ENCODE data around the gene TTC27. TPM values are rescaled to one million over a fixed set of nuclear protein-coding genes. Genes with fewer than 3 reads are reported as not detected.

The TTC27 gene
- total RNA-seq, 1 donor from 2014 or later: 118 TPM

GRCh38 chr2:32780961-32781360 is 153.1 kb downstream of the TTC27 start:
- Histone ChIP-seq H3K9me3 (peaks cover 0 to 10% of the 10 kb centered on the region in 2 donors), H3K27me3 (no peaks in the 10 kb centered on the region), H3K36me3 (peaks cover 7 to 37% of the 10 kb centered on the region in 2 donors), H3K4me1 (no peaks in the 10 kb centered on the region), H3K27ac (no peak overlapping the region), H3K4me3 (no peak overlapping the region)
- no peak for TF ChIP-seq CTCF (IDR thresholded peaks at IDR 0.05)
- intact Hi-C loops (cut with DNase I): no loop called here
- DNase-seq (ENCODE audit: low spot score in 2 of 2): no peak

GRCh38 chr2:32783469-32783868 is 155.6 kb downstream of the TTC27 start:
- Histone ChIP-seq H3K36me3 (peaks cover 7 to 37% of the 10 kb centered on the region in 2 donors), H3K9me3 (peaks cover 0 to 10% of the 10 kb centered on the region in 2 donors), H3K27ac (no peak overlapping the region), H3K4me3 (no peak overlapping the region), H3K27me3 (no peaks in the 10 kb centered on the region), H3K4me1 (no peaks in the 10 kb centered on the region)
- no peak for DNase-seq (ENCODE audit: low spot score in 2 of 2)
- intact Hi-C loops (cut with DNase I): no loop called here
- TF ChIP-seq CTCF (IDR thresholded peaks at IDR 0.05): no peak

- peaks cover 7 to 34% of the 10 kb centered on the region in 2 donors for H3K36me3 ChIP-seq
- TF ChIP-seq CTCF (IDR thresholded peaks at IDR 0.05): no peak
- no peaks in the 10 kb centered on the region for H3K27me3 ChIP-seq
- DNase-seq (ENCODE audit: low spot score in 2 of 2): no peak
- H3K9me3 ChIP-seq: peaks cover 0 to 10% of the 10 kb centered on the region in 2 donors
- no peak overlapping the region for H3K27ac ChIP-seq
- no peak overlapping the region for H3K4me3 ChIP-seq
- intact Hi-C loops (cut with DNase I): no loop called here
- no peaks in the 10 kb centered on the region for H3K4me1 ChIP-seq
Measured at GRCh38 chr2:32783933-32784332, 156.1 kb downstream of the TTC27 start.

- no peak overlapping the region for H3K4me3 ChIP-seq
- no peak for DNase-seq (ENCODE audit: low spot score in 2 of 2)
- no peaks in the 10 kb centered on the region for H3K9me3 ChIP-seq
- intact Hi-C loops (cut with DNase I): no loop called here
- peaks cover 4 to 9% of the 10 kb centered on the region in 2 donors for H3K36me3 ChIP-seq
- no peak overlapping the region for H3K27ac ChIP-seq
- no peak for TF ChIP-seq CTCF (IDR thresholded peaks at IDR 0.05)
- H3K4me1 ChIP-seq: no peaks in the 10 kb centered on the region
- H3K27me3 ChIP-seq: no peaks in the 10 kb centered on the region
Measured at GRCh38 chr2:32787207-32787606, 159.4 kb downstream of the TTC27 start.

GRCh38 chr2:32788114-32788513 is 160.3 kb downstream of the TTC27 start:
- no peak for TF ChIP-seq CTCF (IDR thresholded peaks at IDR 0.05)
- Histone ChIP-seq H3K9me3 (no peaks in the 10 kb centered on the region), H3K4me1 (no peaks in the 10 kb centered on the region), H3K4me3 (no peak overlapping the region), H3K36me3 (peaks cover under 1 to 5% of the 10 kb centered on the region in 2 donors), H3K27ac (no peak overlapping the region), H3K27me3 (no peaks in the 10 kb centered on the region)
- no peak for DNase-seq (ENCODE audit: low spot score in 2 of 2)
- intact Hi-C loops (cut with DNase I): no loop called here

- Histone ChIP-seq H3K36me3 (no peaks in the 10 kb centered on the region), H3K4me1 (no peaks in the 10 kb centered on the region), H3K9me3 (no peaks in the 10 kb centered on the region), H3K4me3 (no peak overlapping the region), H3K27me3 (no peaks in the 10 kb centered on the region), H3K27ac (no peak overlapping the region)
- intact Hi-C loops (cut with DNase I): no loop called here
- no peak for TF ChIP-seq CTCF (IDR thresholded peaks at IDR 0.05)
- DNase-seq (ENCODE audit: low spot score in 2 of 2): no peak
Measured at GRCh38 chr2:32792416-32792815, 164.6 kb downstream of the TTC27 start.

All from ascending aorta (tissue), 2 donors.